Anterior cingulate cortex (tissue), 58 donors: Measurements from ENCODE around the gene ATOH8.
"Not testable (repeated sequence)": the region's sequence is repeated elsewhere in the genome, so short reads cannot be mapped to it uniquely, and the experiment has no call there.

Experiments used
- DNase-seq, 58 donors: peaks; one replicate each; lab custom pipeline; 2025; lab: John Stamatoyannopoulos, UW

ATOH8 gene, protein sequence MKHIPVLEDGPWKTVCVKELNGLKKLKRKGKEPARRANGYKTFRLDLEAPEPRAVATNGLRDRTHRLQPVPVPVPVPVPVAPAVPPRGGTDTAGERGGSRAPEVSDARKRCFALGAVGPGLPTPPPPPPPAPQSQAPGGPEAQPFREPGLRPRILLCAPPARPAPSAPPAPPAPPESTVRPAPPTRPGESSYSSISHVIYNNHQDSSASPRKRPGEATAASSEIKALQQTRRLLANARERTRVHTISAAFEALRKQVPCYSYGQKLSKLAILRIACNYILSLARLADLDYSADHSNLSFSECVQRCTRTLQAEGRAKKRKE

GRCh38 chr2:85753525-85754312, at the start of gene ATOH8:
ATOH8 (plus strand) TSS chr2:85753991; CDS start chr2:85754190, 199 bp downstream.
- peak in 53 of 58 donors; percentile 29 to 74 (median 55) for DNase-seq

DNA sequence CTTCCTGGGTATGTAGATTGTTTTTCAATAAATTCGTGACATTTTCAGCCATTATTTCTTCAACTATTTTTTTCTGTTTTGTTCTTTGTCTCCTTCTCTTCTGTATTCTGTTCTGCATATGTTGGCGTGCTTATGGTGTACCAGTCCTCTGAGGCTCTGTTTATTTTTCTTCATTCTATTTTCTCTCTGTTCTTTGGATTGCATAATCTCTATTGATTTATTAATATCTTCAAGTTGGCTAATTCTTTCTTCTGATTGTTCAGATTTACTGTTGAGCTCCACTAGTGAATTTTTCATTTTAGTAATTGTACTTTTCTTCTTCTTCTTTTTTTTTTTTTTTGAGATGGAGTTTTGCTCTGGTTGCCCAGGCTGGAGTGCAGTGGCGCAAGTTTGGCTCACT, 49.8 kb upstream of the ATOH8 start:
- DNase-seq: no peak

- DNase-seq: no peak
These were observed 48.8 kb upstream of the ATOH8 start for GRCh38 chr2:85704800-85705679.

GRCh38 chr2:85705680-85706039, 48.1 kb upstream of the ATOH8 start:
- peak in 1 of 58 donors; percentile 50 for DNase-seq

DNA sequence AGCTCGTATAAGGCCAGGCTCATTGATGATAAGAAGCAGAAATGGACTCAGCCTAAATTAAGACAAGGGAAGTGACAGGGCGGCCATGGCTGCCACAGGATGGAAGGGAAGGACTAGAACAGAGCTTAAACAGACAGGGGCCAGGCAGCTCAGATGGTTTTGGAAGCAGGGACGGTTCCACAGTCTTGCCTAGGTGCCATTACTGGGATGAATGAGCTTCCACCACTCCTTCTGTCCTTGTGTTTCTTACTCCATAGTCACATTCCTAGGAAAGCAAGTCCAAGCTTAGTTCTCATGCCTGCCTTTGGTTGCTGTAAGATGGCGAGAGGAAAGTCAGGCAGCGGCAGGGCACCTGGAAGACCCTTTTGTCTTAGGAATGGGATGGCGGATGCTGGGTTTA, 47.7 kb upstream of the ATOH8 start:
- DNase-seq: no peak

DNA sequence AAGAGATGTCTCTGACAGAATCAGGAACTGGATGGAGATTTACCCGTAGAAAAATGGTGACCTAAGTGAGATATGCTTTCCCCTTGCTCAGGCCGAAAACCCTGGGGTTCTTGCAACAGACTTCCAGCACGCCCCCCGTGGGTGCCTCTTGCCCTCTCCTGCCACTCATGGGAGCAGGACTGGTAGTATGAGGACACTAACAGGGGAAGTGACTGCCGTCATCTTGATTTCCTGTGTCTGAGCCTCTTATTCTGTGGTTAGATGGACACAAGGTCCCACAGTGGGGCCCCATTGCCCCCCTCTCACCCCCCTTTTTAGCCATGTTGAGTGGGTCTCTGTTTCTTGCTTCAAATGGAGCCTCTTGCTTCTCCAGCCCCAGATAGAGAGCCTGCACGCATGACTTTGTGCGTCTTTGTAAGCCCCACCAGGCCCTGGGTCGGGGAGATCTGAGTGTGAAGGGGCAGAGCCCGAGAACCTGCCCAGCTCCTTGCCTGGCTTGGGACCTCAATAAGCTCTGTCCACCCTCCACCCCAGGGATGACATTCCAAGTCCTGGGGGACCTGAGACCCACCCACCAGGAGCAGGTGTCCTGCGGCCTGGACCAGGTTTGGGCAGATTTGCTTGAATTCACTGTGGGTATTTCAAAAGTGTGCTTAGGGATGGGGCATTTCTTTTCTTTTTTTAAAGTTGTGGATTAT, 47.0 kb upstream of the ATOH8 start:
- peak in 17 of 58 donors; percentile 19 to 62 (median 35) for DNase-seq

DNA sequence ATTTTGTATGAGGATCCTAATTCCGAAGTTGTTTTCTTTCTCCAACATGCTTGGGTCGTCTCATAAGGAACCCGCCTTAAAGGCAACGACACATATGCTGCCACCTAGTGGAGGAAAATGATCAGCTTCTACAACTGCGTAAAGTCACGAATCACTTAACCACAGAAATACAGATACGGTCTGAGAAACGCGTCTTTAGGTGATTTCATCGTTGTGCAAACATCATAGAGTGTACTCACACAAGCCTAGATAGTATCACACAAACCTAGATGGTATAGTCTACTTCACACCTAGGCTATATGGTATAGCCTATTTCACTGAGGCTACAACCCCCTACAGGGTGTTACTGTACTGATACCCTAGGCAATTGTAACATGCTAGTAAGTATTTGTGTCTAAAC, 46.5 kb upstream of the ATOH8 start:
- DNase-seq: peak in 25 of 58 donors; percentile 11 to 73 (median 39)

- no peak for DNase-seq
These were observed 45.1 kb upstream of the ATOH8 start for GRCh38 chr2:85708641-85709040.

DNA sequence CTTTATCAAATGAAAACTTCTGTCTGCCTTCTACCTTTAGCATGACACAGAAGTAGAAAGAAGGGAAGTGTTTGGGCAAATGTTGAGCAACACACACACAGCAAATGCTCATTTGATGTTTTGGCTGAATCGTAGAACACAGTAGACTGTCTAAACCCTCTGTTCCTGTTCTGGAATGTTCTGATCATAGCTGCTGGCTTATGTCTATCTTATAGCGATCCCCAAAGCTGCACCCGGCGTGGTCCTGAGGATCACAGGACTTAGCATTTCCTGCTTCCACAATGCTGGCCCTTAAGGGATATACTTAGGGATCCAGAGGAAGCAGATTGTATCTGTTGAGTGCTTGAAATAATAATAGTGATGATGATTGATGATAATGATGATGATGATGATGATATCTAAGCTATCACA, 44.4 kb upstream of the ATOH8 start:
- no peak for DNase-seq

DNA sequence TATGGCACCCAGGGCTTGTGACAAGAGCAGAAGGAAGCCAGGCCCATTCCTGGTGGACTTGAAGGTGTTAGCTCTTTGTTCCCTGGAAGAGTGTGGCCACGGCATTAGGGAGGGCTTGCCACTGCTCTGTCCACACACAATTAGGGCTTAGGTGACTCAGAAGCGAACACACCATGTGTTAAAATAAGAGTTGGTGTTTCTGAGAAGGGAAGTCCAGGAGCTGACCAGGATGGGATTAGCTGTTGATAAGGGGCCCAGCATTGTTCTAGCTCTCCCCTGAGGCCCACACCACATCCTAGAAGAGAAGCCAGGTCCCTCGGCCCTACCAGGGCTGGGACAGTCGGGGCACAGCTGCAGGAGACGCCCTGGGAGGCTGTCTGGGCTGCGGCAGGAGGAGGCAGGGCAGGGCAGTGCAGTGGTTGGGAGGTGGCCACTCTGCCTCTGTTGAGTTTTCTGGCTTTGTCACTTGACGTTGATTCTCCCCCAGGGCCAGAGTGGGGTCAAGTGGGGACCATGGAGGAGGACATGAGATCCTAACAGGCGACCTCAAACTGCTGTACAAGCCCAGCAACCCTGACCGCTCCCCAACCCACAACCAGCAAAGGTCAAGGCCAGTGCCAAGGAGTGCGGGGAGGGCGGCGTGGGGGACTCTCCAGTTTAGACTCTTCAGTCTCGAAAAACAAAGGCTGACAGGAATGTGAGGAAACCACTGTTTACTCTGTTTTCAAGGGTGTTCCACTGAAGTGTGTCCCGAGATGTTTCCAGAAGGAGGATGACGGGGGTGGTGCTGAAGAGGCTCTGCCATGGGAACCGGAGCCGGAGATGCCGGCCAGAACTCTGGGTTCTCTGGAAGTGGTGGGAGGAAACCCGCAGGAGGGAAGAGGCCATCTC, 42.9 kb upstream of the ATOH8 start:
- peak in 8 of 58 donors; percentile 21 to 44 (median 27) for DNase-seq

DNA sequence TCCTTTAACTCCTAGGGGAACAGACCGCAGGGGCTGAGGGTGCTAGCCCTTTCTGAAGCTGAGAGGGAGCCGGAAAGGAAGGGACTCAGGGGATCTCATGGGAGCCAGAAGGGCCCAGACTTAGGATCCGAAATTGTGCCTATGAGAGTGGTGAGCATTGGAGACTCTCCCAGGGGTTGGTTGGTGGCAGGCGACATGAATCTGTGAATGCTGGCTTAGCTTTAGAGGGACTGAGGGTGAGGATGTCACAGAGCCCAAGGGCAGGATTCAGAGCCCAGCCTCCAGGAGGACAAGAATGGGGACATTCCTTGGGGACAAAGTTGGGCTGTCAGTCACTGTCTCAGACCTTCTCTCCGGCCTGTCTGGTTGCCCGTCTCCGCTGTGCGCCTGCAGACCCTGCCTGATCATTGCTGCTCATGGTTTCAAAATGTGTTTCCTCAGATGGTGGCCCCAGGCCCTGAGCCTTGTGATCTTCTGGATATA, 42.2 kb upstream of the ATOH8 start:
- no peak for DNase-seq

DNA sequence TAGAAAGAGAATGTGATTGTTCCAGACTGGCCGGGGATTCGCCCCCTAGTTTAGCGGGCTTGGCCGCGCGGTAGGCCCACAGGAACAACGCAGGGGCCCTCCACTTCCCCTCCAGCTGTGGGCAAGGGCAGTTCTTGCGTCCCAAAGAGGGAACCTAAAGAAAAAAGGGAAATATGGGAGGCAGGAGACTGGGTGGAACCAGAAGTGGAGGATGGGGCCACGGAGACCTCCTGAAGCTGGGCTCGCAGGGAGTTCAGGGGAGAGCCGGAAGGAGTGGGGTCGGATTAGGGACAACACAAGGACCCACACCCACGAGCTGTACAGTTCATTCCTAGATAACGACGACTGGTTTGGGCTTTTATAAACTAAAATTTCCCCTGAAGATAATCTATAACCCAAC, 41.5 kb upstream of the ATOH8 start:
- DNase-seq: peak in 1 of 58 donors; percentile 9

DNA sequence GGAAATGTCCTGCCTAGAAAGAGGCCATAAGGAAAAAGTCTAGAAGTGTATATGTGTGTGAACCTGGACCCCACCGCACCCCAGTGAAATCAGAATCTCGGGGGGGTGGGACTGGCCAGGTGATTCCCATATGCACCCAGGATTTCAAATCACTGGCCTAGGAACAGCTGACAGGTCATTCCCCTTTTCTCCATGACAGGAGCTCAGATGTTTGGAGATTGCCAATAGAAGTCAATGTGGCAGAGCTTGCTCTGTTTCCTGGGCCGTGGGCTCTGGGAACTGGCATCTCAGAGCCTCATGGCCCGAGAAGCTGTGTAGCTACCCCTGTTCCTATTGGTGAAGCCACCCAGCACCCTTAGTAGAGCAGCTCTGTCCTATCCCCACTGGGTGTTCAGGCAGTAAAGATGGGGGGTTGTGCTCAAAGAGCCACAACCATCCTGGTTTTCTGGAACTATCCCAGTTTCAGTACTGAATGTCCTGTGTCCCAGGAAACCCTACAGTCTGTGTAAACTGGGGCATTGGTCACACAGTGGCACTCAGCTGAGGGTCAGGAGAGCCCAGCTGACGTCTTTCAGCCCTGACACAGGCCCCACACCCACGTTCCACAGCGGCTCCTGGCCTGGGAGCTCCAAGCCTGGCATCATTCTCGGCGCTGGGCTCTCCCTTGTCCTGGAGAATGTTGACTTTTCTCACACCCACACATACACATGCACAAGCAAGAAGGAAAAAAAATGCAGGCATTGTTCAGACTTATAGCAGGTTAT, 40.8 kb upstream of the ATOH8 start:
- peak in 23 of 58 donors; percentile 11 to 62 (median 35) for DNase-seq

DNA sequence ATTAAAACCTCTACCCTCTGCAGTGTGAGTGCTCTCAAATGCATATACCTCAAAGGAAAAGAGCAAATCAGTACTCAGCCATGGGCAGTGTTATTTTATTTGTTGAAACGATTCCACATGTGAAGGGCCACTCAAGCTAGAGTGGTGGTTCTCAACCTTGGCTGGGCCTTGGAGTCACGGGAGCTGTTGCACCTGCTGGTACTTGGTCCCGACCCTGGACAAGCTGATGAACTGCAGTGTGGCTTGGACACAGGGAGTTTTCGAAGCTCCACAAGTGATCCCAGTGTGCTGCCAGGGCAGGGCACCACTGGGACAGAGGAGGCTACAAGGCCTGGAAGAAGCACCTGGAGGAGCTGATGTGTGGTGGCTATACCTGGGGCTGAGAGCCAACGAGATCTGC, 40.0 kb upstream of the ATOH8 start:
- DNase-seq: no peak

DNA sequence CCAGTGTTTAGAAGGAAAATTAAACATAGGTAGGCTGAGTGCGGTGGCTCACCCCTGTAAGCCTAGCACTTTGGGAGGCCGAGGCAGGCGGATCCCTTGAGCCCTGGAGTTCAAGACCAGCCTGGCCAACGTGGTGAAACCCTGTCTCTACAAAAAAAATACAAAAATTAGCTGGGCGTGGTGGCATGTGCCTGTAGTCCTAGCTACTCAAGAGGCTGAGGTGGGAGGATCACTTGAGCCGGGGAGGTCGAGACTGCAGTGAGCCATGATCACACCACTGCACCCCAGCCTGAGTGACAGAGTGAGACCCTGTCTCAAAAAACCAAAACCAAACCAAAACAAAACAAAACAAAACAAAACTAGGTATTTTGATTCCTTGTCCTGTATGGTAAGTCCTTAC, 39.4 kb upstream of the ATOH8 start:
- not testable (repeated sequence) for DNase-seq

GRCh38 chr2:85714841-85715240, 39.0 kb upstream of the ATOH8 start:
- DNase-seq: no peak

GRCh38 chr2:85716346-85716914, 37.4 kb upstream of the ATOH8 start:
- DNase-seq: no peak
